ENCODE results near the gene MYL7. TPM values are rescaled to one million over a fixed set of nuclear protein-coding genes. Genes with fewer than 3 reads are reported as not detected.

MYL7 gene
- polyA plus RNA-seq, 1 of the 3 experiments (the other 2 are of a cell fraction), result not detected

DNA sequence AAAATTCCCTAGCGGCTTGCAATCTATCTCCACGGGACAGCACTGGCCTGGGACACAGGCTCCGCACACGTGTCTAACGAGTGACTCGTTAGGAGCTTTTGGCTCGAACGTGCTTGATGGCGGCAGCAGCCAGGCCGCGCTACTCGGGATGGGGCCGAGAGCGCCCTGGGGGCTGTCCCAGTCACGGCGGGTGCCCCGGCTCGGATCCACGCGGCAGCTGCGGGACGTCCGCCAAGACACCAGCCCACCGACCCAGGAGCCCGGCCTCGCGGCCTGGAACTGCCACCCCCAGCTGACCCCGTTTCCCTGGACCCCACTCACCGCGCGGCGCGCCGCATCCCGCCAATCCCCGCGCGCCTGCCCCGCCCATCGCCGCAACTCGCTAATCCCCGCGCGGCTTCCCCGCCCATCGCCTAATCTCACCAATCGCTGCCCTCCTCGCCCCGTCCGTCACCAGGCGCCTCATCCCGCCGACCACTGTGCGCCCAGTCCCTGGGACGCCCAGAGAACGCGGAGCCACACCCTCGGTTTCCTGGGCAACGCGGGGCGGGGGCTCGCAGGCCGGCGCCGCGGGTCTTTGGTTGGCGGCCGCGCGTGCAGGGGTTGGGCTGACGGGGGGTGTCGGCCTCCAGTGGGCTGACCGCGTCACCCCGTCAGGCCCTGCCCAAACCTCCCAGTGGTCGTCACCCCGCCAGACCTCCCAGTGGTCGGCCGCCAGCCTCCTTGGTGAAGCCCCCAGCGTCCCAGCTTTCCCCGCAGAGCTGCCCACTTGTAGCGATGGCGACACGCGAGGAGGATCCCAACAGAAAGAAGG lies 17.7 kb downstream of the MYL7 start, which contains the start of gene POLD2 (continued):
- no peak for TF ChIP-seq TEAD4 (IDR thresholded peaks at IDR 0.05; ENCODE audit: borderline replicate concordance, insufficient read depth)
- peak; percentile 10; the same call in 1 of the 2 replicates for TF ChIP-seq RAD21 (IDR thresholded peaks at IDR 0.05; ENCODE audit: low read length)
- peak; percentile 99 for TF ChIP-seq PBX3 (IDR thresholded peaks at IDR 0.05)
- peak; percentile 100 for TF ChIP-seq MXI1 (IDR thresholded peaks at IDR 0.05; ENCODE audit: low read depth, low read length)
- TF ChIP-seq YY1 (IDR thresholded peaks at IDR 0.05; ENCODE audit: low read depth), result peak; percentile 83
- TF ChIP-seq RFX5 (IDR thresholded peaks at IDR 0.05; ENCODE audit: low read length), result peak; percentile 97
- peak; percentile 52; the same call in 1 of the 2 replicates for TF ChIP-seq NFIC (IDR thresholded peaks at IDR 0.05; ENCODE audit: borderline replicate concordance)
- TF ChIP-seq CTCF (IDR thresholded peaks at IDR 0.05), result no peak

GRCh38 chr7:44122529-44122928 lies 18.6 kb downstream of the MYL7 start:
- WGBS (ENCODE audit: low lambda C conversion rate), result 37% methylated on average over 1 of the region's 1 CpG
- H4K20me1 ChIP-seq (ENCODE audit: insufficient read depth), result no peaks in the 10 kb centered on the region
- ChIA-PET CTCF (interaction anchor here (0.6 to 3.3 kb wide), 16 partner anchors 8 to 113 kb away, joined by 3 to 15 read pairs (median 3); partner anchors contain the start of genes AEBP1 and YKT6), POLR2A (interaction anchor here (1.2 to 3.2 kb wide), 9 partner anchors 9 to 78 kb away, joined by 3 to 18 read pairs (median 5); partner anchors contain the start of genes AEBP1, PGAM2 and YKT6)
- H3K36me3 ChIP-seq (replicated peaks in 1 of 2; ENCODE audit: control insufficient read depth in 1 of 2, insufficient read depth in 2 of 2, low read length in 1 of 2), result peaks cover 20 to 31% of the 10 kb centered on the region in 2 experiments
- H2AFZ ChIP-seq (ENCODE audit: low read depth), result no peak overlapping the region
- H3K9ac ChIP-seq, result peak overlapping the region; percentile 84
- H3K27me3 ChIP-seq (ENCODE audit: insufficient read depth), result no peaks in the 10 kb centered on the region
- no peaks in the 10 kb centered on the region for H3K9me3 ChIP-seq
- no peaks in the 10 kb centered on the region for H3K9me2 ChIP-seq
- H3K4me1 ChIP-seq (ENCODE audit: control insufficient read depth in 1 of 2, insufficient read depth in 2 of 2, low read depth in 1 of 2, low read length in 1 of 2), result peaks cover 7 to 20% of the 10 kb centered on the region in 2 experiments; a peak in 3 of 4 replicates
- peaks cover 43% of the 10 kb centered on the region for H3K79me2 ChIP-seq (ENCODE audit: insufficient read depth)
- H3K4me3 ChIP-seq (ENCODE audit: low read depth in 2 of 2, low read length in 1 of 2), result peak overlapping the region; percentile 71 to 92
- peak; percentile 51 for DNase-seq
- TF ChIP-seq ELF1 (IDR thresholded peaks at IDR 0.05) (no peak), TAF1 (IDR thresholded peaks at IDR 0.05; ENCODE audit: borderline replicate concordance, low read depth, low read length) (no peak), EZH2phosphoT487 (IDR thresholded peaks at IDR 0.05; ENCODE audit: borderline replicate concordance, low read depth) (no peak)
- H3K27ac ChIP-seq (ENCODE audit: low read depth in 2 of 2, low read length in 1 of 2), result peak overlapping the region; percentile 63 to 68
- peaks cover 11% of the 10 kb centered on the region for H3F3A ChIP-seq (replicated peaks; ENCODE audit: insufficient read depth)
- H3K4me2 ChIP-seq, result peak overlapping the region; percentile 99
